HG03175 (cell line): ENCODE measurements around the gene PTK7.
"Not testable (repeated sequence)": the region's sequence is repeated elsewhere in the genome, so short reads cannot be mapped to it uniquely, and the experiment has no call there.

Source experiments
- ATAC-seq: cut with Tn5 transposase; IDR thresholded peaks from one replicate; pipeline ENCODE4 v1.9.1; 2021; ENCODE audit warnings: mild to moderate bottlenecking, moderate library complexity; ENCODE audit not compliant: unreplicated experiment

The PTK7 gene

GRCh38 chr6:43117466-43117865 is 41.4 kb downstream of the PTK7 start:
- not testable (repeated sequence) for ATAC-seq

GRCh38 chr6:43119482-43119881 is 43.4 kb downstream of the PTK7 start:
- no peak for ATAC-seq

- no peak for ATAC-seq
Measured at GRCh38 chr6:43120101-43120763, 44.1 kb downstream of the PTK7 start.

GRCh38 chr6:43120944-43121913 is 45.1 kb downstream of the PTK7 start:
- ATAC-seq: no peak

- ATAC-seq: no peak
Measured at GRCh38 chr6:43122146-43122545, 46.0 kb downstream of the PTK7 start.

- no peak for ATAC-seq
Measured at GRCh38 chr6:43123461-43124314, 47.6 kb downstream of the PTK7 start.

GRCh38 chr6:43124481-43124880 is 48.4 kb downstream of the PTK7 start:
- no peak for ATAC-seq

GRCh38 chr6:43125119-43125518 is 49.0 kb downstream of the PTK7 start:
- ATAC-seq: no peak

- ATAC-seq: no peak
Measured at GRCh38 chr6:43125555-43125954, 49.4 kb downstream of the PTK7 start.

GRCh38 chr6:43127180-43127579 is 51.1 kb downstream of the PTK7 start:
- no peak for ATAC-seq

- no peak for ATAC-seq
Measured at GRCh38 chr6:43127877-43128276, 51.8 kb downstream of the PTK7 start.

- ATAC-seq: no peak
Measured at GRCh38 chr6:43128926-43129325, 52.8 kb downstream of the PTK7 start.

GRCh38 chr6:43129434-43130194 is 53.5 kb downstream of the PTK7 start:
- ATAC-seq: no peak

- no peak for ATAC-seq
Measured at GRCh38 chr6:43130429-43130828, 54.3 kb downstream of the PTK7 start.

- not testable (repeated sequence) for ATAC-seq
Measured at GRCh38 chr6:43131379-43131778, 55.3 kb downstream of the PTK7 start.

GRCh38 chr6:43138267-43138666 is 62.2 kb downstream of the PTK7 start:
- no peak for ATAC-seq

GRCh38 chr6:43139973-43140372 is 63.9 kb downstream of the PTK7 start:
- not testable (repeated sequence) for ATAC-seq

GRCh38 chr6:43141644-43142043 is 65.5 kb downstream of the PTK7 start:
- no peak for ATAC-seq

- no peak for ATAC-seq
Measured at GRCh38 chr6:43142101-43142500, 66.0 kb downstream of the PTK7 start.
